Mucosa of descending colon (tissue), 3 donors: ENCODE measurements around the gene IL7R. TPM values are rescaled to one million over a fixed set of nuclear protein-coding genes. Genes with fewer than 3 reads are reported as not detected.

Source experiments
- ATAC-seq: fragments of 200-7000 bp; cut with Tn5 transposase; one replicate; pipeline ENCODE4 v1.9.1; 2020; ENCODE audit warnings: mild to moderate bottlenecking, moderate library complexity
- DNase-seq, 3 donors: peaks; one replicate each; pipeline ENCODE4 v3.0.0-alpha.2; 2020
- H3K36me3 ChIP-seq: fragments of 200-600 bp; one replicate; pipeline ENCODE4 v1.8.0; 2021; ENCODE audit warnings: low read depth, mild to moderate bottlenecking
- H3K4me1 ChIP-seq: fragments of 200-600 bp; one replicate; pipeline ENCODE4 v1.8.0; 2021; ENCODE audit warnings: low read depth, mild to moderate bottlenecking
- H3K4me3 ChIP-seq: fragments of 200-600 bp; one replicate; pipeline ENCODE4 v1.8.0; 2021; ENCODE audit warnings: mild to moderate bottlenecking
- H3K9me3 ChIP-seq: fragments of 200-600 bp; one replicate; pipeline ENCODE4 v1.8.0; 2021; ENCODE audit warnings: mild to moderate bottlenecking
- intact Hi-C, 2 donors: fragments of 100-400 bp; cut with DNase I in 1 of 2; cut with micrococcal nuclease in 1 of 2; formaldehyde crosslinking; loops; one replicate each; pipeline versions ENCODE4 v1.11.0 to v1.11.1; 2022; cut with DNase I, micrococcal nuclease
- total RNA-seq, 3 donors: library from RNA; stranded (reverse); fragmentation: NEBNext Ultra II Directional in 2 of 3; extraction: Animal tissue kit (Norgen Biotek cat#: 25700) in 2 of 3; gene quantifications; one replicate each; pipeline versions ENCODE4 v1.2.1 to v1.2.4, GENCODE V29; 2021 to 2023
- TF ChIP-seq, protein P1 (sequence below): fragments of 200-600 bp; IDR thresholded peaks from one replicate; pipeline ENCODE4 v1.8.0; 2022; ENCODE audit warnings: antibody characterized with exemption, mild to moderate bottlenecking
- donor health status: DM: no; HTN: no; CAD: no; lungs with moderate emphysema.
- donor health status: DM: no; HTN: no; CAD: no.
- donor health status: DM: no; HTN: yes; CAD: no.

Gene IL7R
- total RNA-seq, 3 donors from 2014 or later, result 6.6 to 16.9 (median 10.4) TPM

DNA sequence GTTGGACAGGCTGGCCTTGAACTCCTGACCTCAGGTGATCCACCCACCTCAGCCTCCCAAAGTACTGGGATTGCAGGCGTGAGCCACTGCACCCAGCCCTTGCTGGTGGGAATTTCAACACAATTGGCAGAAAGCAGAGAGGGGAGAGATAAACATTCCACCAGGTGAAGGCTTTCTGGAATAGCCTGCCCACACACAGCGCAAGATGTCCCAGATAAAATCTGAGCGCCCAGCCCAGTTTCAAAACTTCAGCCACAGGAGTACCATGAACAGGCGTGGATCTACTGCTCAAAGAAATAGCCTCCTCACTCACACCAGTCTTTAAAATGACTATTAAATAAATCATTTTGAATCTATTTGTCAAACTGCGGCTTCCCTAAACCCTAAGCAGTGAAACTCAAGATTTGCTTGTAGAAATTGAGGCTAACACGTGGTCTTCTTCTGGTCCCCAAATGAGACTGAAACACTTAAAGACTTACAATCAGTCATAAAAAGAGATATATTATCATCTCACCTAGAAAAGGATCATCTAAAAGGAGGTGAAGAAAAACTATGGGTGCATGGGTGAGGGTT, 47.0 kb downstream of the IL7R start:
- TF ChIP-seq, protein P1, sequence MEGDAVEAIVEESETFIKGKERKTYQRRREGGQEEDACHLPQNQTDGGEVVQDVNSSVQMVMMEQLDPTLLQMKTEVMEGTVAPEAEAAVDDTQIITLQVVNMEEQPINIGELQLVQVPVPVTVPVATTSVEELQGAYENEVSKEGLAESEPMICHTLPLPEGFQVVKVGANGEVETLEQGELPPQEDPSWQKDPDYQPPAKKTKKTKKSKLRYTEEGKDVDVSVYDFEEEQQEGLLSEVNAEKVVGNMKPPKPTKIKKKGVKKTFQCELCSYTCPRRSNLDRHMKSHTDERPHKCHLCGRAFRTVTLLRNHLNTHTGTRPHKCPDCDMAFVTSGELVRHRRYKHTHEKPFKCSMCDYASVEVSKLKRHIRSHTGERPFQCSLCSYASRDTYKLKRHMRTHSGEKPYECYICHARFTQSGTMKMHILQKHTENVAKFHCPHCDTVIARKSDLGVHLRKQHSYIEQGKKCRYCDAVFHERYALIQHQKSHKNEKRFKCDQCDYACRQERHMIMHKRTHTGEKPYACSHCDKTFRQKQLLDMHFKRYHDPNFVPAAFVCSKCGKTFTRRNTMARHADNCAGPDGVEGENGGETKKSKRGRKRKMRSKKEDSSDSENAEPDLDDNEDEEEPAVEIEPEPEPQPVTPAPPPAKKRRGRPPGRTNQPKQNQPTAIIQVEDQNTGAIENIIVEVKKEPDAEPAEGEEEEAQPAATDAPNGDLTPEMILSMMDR, result no peak
- intact Hi-C loops, result loop anchor here in 1 of 2 donors (10.0 kb wide), 1 partner anchor 259 kb away; no protein-coding TSS in a partner anchor
- DNase-seq (no peak), ATAC-seq (no peak)
- Histone ChIP-seq H3K4me3 (no peak overlapping the region), H3K4me1 (no peaks in the 10 kb centered on the region), H3K9me3 (no peaks in the 10 kb centered on the region), H3K36me3 (no peaks in the 10 kb centered on the region)

GRCh38 chr5:35904443-35905132, 47.9 kb downstream of the IL7R start:
- TF ChIP-seq, protein P1, result no peak
- DNase-seq (no peak), ATAC-seq (no peak)
- Histone ChIP-seq H3K4me3 (no peak overlapping the region), H3K9me3 (no peaks in the 10 kb centered on the region), H3K4me1 (no peaks in the 10 kb centered on the region), H3K36me3 (no peaks in the 10 kb centered on the region)
- intact Hi-C loops, result loop anchor here in 1 of 2 donors (10.0 kb wide), 1 partner anchor 260 kb away; no protein-coding TSS in a partner anchor

DNA sequence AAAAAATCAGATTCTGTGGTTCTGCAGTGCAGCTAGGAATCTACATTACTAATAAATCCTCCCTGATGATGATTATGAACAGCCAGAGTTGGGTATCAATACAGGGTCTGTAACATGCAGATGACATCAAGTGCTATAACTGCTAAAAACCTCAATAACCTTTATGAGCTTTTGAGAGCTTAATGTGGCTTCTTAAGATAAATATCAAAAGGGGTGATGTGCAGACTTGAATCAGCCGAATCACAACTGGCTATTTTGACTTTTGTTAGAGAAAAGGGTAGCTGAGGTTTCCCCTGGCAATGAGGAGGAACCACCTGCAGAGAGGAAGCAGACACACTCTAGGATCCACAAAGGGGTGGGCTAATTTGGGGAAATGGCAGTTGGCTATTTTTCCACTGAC, 51.5 kb downstream of the IL7R start:
- intact Hi-C loops, result loop anchor here in 1 of 2 donors (10.0 kb wide), 1 partner anchor 263 kb away; no protein-coding TSS in a partner anchor
- DNase-seq, result no peak
- no peak overlapping the region for H3K4me3 ChIP-seq
- H3K4me1 ChIP-seq, result no peaks in the 10 kb centered on the region
- ATAC-seq, result no peak
- TF ChIP-seq, protein P1, result no peak
- H3K9me3 ChIP-seq, result no peaks in the 10 kb centered on the region
- H3K36me3 ChIP-seq, result no peaks in the 10 kb centered on the region

DNA sequence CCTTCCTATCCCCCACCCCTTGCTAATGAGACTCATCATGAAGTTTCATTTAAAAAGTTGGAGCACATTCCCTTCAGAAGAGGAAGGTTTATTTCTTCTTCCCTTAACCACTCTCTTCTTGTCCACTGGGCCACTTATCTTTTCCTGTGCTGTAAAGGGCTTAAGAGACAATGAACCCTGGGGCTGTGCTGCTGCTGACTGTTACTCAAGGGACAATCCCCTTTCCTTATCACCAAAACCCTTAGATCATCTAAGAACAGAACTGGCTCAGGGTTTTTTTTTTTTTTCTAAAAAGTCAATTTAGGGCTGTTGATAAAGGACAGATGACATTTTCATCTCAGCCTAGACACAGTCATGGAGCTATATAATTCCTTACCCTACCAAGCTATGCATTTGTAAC, 52.1 kb downstream of the IL7R start:
- TF ChIP-seq, protein P1, result no peak
- ATAC-seq (no peak), DNase-seq (no peak)
- intact Hi-C loops, result loop anchor here in 1 of 2 donors (10.0 kb wide), 1 partner anchor 264 kb away; no protein-coding TSS in a partner anchor
- no peak overlapping the region for H3K4me3 ChIP-seq
- H3K4me1 ChIP-seq, result no peaks in the 10 kb centered on the region
- H3K36me3 ChIP-seq, result no peaks in the 10 kb centered on the region
- H3K9me3 ChIP-seq, result no peaks in the 10 kb centered on the region

GRCh38 chr5:35919191-35919590, 62.5 kb downstream of the IL7R start:
- intact Hi-C loops, result no loop called here
- TF ChIP-seq, protein P1, result no peak
- Histone ChIP-seq H3K4me3 (no peak overlapping the region), H3K9me3 (no peaks in the 10 kb centered on the region), H3K36me3 (no peaks in the 10 kb centered on the region), H3K4me1 (no peaks in the 10 kb centered on the region)
- ATAC-seq (no peak), DNase-seq (no peak)
